Gastroesophageal sphincter (tissue), 4 donors: Measurements from ENCODE around the gene COL25A1. TPM values are rescaled to one million over a fixed set of nuclear protein-coding genes. Genes with fewer than 3 reads are reported as not detected.

Experiments used
- ATAC-seq: fragments of 150-250 bp; one replicate; pipeline ENCODE4 v1.9.1; 2016; ENCODE audit warnings: mild to moderate bottlenecking, moderate library complexity
- H3K27ac ChIP-seq, 4 donors: fragments of 200-600 bp; sonication (generic) in 3 of 4; 1 replicate in 3 of 4; 2 replicates in 1 of 4; pipeline ENCODE4 v1.5.1; 2016 to 2019
- H3K27me3 ChIP-seq: fragments of 200-600 bp; sonication (generic); one replicate; pipeline ENCODE4 v1.5.1; 2019
- H3K36me3 ChIP-seq, 2 donors: fragments of 200-600 bp; sonication (generic); one replicate each; pipeline ENCODE4 v1.5.1; 2019; ENCODE audit warnings: control low read depth in 1 of 2
- H3K4me1 ChIP-seq, 3 donors: fragments of 200-600 bp; sonication (generic); 1 replicate in 2 of 3; 2 replicates in 1 of 3; pipeline ENCODE4 v1.5.1; 2016 to 2019; ENCODE audit warnings: control low read depth in 2 of 3
- H3K4me3 ChIP-seq, 2 donors: fragments of 200-600 bp; sonication (generic); one replicate each; pipeline ENCODE4 v1.5.1; 2019; ENCODE audit warnings: mild to moderate bottlenecking in 1 of 2, moderate library complexity in 1 of 2
- H3K9me3 ChIP-seq, 3 donors: fragments of 200-600 bp; sonication (generic); one replicate each; pipeline ENCODE4 v1.5.1; 2017 to 2019; ENCODE audit warnings: control low read depth in 2 of 3
- EP300 ChIP-seq: sonication (generic); formaldehyde crosslinking; IDR thresholded peaks from one replicate; pipeline ENCODE4 v1.6.1; 2017; ENCODE audit warnings: antibody characterized with exemption, mild to moderate bottlenecking
- POLR2A ChIP-seq, 2 donors: fragments of 450-650 bp; IDR thresholded peaks; one replicate each; pipeline ENCODE4 v1.6.1; 2017; ENCODE audit warnings: antibody characterized with exemption in 2 of 2, mild to moderate bottlenecking in 2 of 2, moderate library complexity in 1 of 2
- POLR2AphosphoS5 ChIP-seq: sonication (generic); formaldehyde crosslinking; IDR thresholded peaks from one replicate; pipeline ENCODE4 v1.6.1; 2017; ENCODE audit warnings: antibody characterized with exemption
- WGBS, 2 donors: methylation state at CpG; one replicate each; pipeline ENCODE4 v1.1.5; 2018; ENCODE audit warnings: low coverage in 1 of 2; 5-methylcytosine and 5-hydroxymethylcytosine counted together
- total RNA-seq, 4 donors: library from RNA; depleted of rRNA; stranded (reverse); fragments of >200 nt; gene quantifications; one replicate each; pipeline ENCODE4 v1.1.0, GENCODE V29; 2016
- TF ChIP-seq, protein P1 (sequence below), 4 experiments: fragments of 200-600 bp in 2 of 4; fragments of 450-650 bp in 2 of 4; sonication (generic) in 1 of 4; IDR thresholded peaks; one replicate each; pipeline ENCODE4 v1.5.1; 2017 to 2019; ENCODE audit warnings: antibody characterized with exemption in 4 of 4, mild to moderate bottlenecking in 2 of 4, moderate library complexity in 2 of 4

The COL25A1 gene
- total RNA-seq, 4 donors from 2014 or later, result 0.40 to 1.8 (median 1.0) TPM

DNA sequence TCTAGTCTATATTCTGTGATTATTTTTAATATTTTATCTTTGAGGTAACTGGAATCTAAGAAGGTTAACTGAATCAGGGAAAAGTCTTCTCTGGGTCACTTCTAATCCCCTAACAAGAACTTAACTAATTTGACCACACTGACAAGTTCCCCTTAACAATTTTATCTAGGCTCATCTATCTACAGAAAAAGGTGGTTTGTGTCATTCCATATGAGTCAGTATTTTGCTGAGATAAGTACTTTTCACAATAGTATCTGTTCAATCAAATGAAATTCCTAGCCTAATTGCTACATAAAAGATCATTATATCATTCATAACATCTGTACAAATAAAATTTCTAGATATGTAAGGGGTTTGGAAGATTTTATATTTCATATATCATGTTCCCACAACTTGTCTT is 45.6 kb downstream of the COL25A1 start:
- no peaks in the 10 kb centered on the region for H3K9me3 ChIP-seq
- H3K27ac ChIP-seq, result no peak overlapping the region
- ATAC-seq, result no peak

DNA sequence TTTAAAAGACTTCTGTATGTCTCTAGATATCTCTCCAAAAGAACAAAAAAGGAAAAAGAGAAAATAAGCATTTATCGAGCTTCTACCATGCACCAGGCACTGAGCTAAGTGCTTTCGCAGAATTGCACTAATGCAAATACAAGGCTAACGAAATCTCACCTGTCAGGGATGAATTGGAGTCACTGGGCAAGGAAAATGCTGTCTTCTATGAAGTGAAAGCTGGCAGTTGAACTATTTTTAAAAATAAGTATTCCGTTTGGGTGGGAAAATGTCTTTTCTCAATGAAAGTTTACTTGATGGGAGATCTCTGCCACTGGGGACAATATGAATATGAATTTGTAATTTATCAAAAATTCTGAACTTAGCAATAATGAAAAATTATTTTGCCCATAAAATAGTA is 47.6 kb downstream of the COL25A1 start:
- WGBS, 2 donors, result 83 to 94% methylated on average over 4 of the region's 4 CpGs
- TF ChIP-seq POLR2A (IDR thresholded peaks at IDR 0.05) (no peak), POLR2AphosphoS5 (no peak), EP300 (no peak)
- TF ChIP-seq, protein P1, sequence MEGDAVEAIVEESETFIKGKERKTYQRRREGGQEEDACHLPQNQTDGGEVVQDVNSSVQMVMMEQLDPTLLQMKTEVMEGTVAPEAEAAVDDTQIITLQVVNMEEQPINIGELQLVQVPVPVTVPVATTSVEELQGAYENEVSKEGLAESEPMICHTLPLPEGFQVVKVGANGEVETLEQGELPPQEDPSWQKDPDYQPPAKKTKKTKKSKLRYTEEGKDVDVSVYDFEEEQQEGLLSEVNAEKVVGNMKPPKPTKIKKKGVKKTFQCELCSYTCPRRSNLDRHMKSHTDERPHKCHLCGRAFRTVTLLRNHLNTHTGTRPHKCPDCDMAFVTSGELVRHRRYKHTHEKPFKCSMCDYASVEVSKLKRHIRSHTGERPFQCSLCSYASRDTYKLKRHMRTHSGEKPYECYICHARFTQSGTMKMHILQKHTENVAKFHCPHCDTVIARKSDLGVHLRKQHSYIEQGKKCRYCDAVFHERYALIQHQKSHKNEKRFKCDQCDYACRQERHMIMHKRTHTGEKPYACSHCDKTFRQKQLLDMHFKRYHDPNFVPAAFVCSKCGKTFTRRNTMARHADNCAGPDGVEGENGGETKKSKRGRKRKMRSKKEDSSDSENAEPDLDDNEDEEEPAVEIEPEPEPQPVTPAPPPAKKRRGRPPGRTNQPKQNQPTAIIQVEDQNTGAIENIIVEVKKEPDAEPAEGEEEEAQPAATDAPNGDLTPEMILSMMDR (IDR thresholded peaks at IDR 0.05), result no peak
- Histone ChIP-seq H3K9me3 (no peaks in the 10 kb centered on the region), H3K4me3 (no peak overlapping the region), H3K36me3 (no peaks in the 10 kb centered on the region), H3K27me3 (no peaks in the 10 kb centered on the region), H3K4me1 (no peaks in the 10 kb centered on the region), H3K27ac (no peak overlapping the region)
- no peak for ATAC-seq

More for the DNA sequence above, 45.6 kb downstream of the COL25A1 start:
- H3K36me3 ChIP-seq, result no peaks in the 10 kb centered on the region
- no peaks in the 10 kb centered on the region for H3K4me1 ChIP-seq
- TF ChIP-seq EP300 (no peak), POLR2AphosphoS5 (no peak), POLR2A (IDR thresholded peaks at IDR 0.05) (no peak)
- TF ChIP-seq, protein P1 (IDR thresholded peaks at IDR 0.05), result no peak
- no peak overlapping the region for H3K4me3 ChIP-seq
- H3K27me3 ChIP-seq, result no peaks in the 10 kb centered on the region

DNA sequence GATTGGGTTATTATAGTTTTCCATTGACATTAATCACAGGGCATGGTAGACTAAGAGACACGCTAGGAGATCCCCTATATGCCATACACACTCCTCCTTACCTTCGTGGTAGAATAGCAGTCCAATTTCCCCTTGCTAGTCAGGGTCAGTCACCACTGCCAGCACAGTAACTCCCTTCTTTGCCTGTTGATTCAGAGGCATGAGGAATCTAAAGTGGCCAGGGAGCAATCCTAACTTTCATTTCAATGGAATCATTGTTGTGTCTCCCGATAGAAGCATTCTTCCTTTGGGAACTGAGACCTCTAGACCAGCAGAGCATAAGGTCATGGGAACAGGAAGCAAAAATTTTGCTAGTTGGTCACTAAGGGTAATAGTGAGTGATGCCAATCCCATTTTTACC is 51.1 kb downstream of the COL25A1 start:
- no peak for ATAC-seq
- H3K9me3 ChIP-seq, result no peaks in the 10 kb centered on the region
- H3K4me3 ChIP-seq, result no peak overlapping the region
- no peaks in the 10 kb centered on the region for H3K4me1 ChIP-seq
- TF ChIP-seq POLR2AphosphoS5 (no peak), EP300 (no peak), POLR2A (IDR thresholded peaks at IDR 0.05) (no peak)
- no peaks in the 10 kb centered on the region for H3K27me3 ChIP-seq
- no peak overlapping the region for H3K27ac ChIP-seq
- H3K36me3 ChIP-seq, result no peaks in the 10 kb centered on the region
- 63 to 93% methylated on average over 2 to 3 of the region's 3 CpGs for WGBS, 2 donors

DNA sequence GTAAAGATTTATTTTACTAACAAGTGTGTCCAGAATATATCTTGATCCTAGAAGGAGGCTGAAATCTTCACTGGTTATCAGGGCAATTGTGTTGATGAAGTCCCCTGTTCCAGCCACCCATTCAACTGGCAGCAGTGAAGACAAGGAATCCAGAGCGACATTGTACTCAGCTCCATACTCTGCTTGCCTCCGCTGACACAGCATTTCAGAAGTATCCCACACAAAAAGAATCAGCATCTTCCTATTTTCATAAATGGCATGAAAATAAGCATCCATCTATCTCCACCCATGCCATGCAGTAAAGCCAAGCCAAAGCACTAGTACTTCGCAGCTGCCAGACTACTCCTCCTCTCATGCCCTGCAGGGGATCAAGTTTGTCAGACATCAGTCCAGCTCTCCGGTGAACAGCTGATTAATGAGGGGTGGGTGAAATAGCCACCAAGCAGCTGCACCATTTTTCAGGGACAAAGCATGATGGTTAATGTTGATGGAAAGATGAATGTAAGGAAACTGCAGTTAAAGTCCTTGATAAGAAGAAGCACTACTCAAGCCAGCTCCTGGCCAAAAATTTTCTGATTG is 54.0 kb downstream of the COL25A1 start:
- no peak for ATAC-seq
- H3K36me3 ChIP-seq, result no peaks in the 10 kb centered on the region
- H3K4me3 ChIP-seq, result no peak overlapping the region
- no peaks in the 10 kb centered on the region for H3K9me3 ChIP-seq
- 55 to 86% methylated on average over 2 of the region's 4 CpGs for WGBS, 2 donors
- H3K27me3 ChIP-seq, result no peaks in the 10 kb centered on the region
- H3K27ac ChIP-seq, result no peak overlapping the region
- TF ChIP-seq POLR2AphosphoS5, result no peak
- TF ChIP-seq, protein P1 (IDR thresholded peaks at IDR 0.05), result no peak
- no peak for TF ChIP-seq POLR2A (IDR thresholded peaks at IDR 0.05)
- no peak for TF ChIP-seq EP300
- H3K4me1 ChIP-seq, result no peaks in the 10 kb centered on the region

DNA sequence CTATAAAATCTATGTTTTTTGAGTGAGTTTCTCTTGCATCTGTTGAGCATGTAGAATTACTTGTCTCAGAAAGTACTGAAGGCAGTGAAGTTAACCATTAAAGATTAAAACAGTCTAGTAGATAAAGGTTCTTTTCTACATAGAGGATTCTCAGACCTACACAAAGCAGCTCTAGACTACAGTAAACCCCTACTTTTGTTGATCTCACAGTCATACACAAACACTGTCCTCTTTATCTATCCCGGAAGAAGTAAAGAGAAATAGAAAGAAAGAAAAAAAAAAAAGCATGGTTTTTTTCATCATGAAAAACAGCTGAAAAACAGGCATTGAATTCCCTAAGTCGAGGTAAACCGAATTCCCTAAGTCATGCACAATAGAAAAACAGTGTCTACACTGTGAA is 58.6 kb downstream of the COL25A1 start:
- H3K4me3 ChIP-seq, result no peak overlapping the region
- no peaks in the 10 kb centered on the region for H3K4me1 ChIP-seq
- TF ChIP-seq, protein P1 (IDR thresholded peaks at IDR 0.05), result no peak
- TF ChIP-seq POLR2A (IDR thresholded peaks at IDR 0.05) (no peak), POLR2AphosphoS5 (no peak), EP300 (no peak)
- no peaks in the 10 kb centered on the region for H3K36me3 ChIP-seq
- no peak for ATAC-seq
- H3K27me3 ChIP-seq, result no peaks in the 10 kb centered on the region
- 69 to 94% methylated on average over 3 of the region's 3 CpGs for WGBS, 2 donors
- no peak overlapping the region for H3K27ac ChIP-seq
- H3K9me3 ChIP-seq, result no peaks in the 10 kb centered on the region
